ENCODE data around the gene ZDHHC14. TPM values are rescaled to one million over a fixed set of nuclear protein-coding genes. Genes with fewer than 3 reads are reported as not detected.

ZDHHC14 gene
- total RNA-seq, 4 donors from 2014 or later = 6.5 to 10.4 (median 8.0) TPM

DNA sequence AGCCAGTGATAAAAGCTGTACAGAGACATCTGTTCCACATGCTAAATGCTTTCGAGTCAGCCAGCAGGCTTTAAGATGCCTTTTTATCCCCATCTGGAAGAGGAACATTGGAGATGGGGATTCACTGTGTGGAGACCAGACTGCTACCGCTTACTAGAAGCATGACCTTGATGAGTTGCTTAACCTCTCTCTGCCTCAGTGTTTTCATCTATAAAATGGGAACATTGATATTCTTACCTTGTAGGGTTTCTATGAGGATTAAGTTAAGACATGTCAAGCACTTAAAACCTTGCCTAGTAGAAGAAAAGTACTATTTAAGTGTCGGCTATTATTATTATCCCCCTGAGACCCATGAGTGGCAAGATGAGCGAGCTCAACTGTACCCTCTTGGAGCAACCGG lies 276.8 kb downstream of the ZDHHC14 start:
- TF ChIP-seq, protein P1, sequence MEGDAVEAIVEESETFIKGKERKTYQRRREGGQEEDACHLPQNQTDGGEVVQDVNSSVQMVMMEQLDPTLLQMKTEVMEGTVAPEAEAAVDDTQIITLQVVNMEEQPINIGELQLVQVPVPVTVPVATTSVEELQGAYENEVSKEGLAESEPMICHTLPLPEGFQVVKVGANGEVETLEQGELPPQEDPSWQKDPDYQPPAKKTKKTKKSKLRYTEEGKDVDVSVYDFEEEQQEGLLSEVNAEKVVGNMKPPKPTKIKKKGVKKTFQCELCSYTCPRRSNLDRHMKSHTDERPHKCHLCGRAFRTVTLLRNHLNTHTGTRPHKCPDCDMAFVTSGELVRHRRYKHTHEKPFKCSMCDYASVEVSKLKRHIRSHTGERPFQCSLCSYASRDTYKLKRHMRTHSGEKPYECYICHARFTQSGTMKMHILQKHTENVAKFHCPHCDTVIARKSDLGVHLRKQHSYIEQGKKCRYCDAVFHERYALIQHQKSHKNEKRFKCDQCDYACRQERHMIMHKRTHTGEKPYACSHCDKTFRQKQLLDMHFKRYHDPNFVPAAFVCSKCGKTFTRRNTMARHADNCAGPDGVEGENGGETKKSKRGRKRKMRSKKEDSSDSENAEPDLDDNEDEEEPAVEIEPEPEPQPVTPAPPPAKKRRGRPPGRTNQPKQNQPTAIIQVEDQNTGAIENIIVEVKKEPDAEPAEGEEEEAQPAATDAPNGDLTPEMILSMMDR (IDR thresholded peaks at IDR 0.05; ENCODE audit: low read depth) = no peak

DNA sequence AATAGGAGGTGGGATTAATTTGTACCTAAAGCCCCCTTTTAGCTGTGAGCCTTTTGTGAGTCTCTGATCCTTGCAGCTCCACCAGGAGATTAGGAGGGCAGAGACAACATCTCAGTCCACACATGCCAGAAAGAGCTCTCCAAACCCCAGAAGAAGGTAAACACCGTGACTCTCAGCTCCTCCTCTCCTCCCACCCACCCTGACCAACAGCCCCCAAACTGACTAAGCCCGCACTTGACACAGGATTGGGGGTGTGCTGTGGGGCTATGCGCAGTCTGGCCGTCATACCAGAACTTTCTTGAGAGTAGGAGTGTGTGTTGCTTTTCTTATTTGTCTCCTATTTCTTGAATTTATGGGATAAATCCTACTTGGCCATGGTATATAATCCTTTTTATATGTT lies 277.3 kb downstream of the ZDHHC14 start:
- TF ChIP-seq, protein P1 (IDR thresholded peaks at IDR 0.05; ENCODE audit: low read depth) = no peak

DNA sequence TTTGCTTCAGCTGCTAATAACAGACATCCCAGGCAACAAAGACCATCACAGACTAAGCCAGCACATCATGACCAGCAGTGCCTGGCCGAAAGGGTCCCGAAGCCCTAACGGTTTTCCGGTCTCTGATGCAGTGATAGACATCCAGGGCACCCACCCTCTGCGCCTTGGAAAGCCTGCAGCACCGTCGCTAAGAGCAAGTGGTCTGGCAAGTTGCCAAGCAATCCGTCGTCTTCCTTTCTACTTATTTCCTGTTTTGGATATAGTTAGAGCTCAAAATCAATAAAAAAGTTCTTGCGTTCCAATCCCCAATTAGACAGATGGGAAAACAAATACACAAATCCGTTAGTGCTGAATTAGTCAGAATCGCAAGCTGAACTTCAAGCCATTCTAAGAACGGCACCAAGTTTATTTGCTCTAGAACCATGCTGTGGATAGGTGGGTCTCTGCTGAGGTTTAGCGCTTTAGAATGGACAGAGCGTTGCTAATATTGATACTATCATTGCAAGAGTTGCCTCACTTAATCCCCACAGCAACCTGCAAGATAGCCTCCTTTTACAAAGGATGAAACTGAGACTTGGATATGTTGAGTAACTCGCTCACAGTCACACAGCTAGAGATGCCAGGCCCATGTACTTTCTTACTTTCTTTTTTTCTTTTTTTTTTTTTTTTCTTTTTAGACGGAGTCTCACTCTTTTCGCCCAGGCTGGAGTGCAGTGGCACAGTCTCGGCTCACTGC lies 278.7 kb downstream of the ZDHHC14 start:
- TF ChIP-seq, protein P1 (IDR thresholded peaks at IDR 0.05; ENCODE audit: low read depth) = no peak

DNA sequence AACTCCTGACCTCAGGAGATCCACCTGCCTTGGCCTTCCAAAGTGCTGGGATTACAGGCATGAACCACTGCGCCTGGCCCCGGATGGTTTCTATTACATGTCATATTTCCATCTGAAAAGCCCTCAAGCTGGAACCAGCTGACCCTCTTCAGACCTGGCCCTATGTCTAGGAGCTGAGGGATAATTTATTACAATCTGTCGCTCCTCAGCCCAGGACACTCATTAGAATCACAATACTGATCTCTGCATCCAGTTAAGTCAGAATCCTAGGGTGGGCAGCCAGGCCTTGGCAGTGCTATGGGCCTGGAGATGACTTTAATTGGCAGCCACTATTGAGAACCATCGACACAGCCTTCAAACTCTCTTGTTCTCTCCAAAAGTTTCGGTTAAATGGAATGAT lies 279.4 kb downstream of the ZDHHC14 start:
- TF ChIP-seq, protein P1 (IDR thresholded peaks at IDR 0.05; ENCODE audit: low read depth) = no peak

DNA sequence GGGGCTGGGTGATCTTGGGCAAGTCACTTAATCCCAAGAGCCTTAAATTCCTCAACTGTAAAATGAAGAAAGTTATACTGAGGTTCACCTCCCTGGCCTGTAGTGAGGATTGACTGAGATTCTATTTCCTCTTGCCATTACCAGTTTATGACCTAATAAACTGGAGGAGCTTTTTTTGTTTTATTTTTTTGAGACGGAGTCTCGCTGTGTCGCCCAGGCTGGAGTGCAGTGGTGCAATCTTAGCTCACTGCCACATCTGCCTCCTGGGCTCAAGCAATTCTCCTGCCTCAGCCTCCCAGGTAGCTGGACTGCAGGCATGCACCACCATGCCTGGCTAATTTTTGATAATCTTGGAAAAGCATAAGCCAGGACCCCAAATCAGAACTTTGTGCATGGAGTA lies 280.7 kb downstream of the ZDHHC14 start:
- TF ChIP-seq, protein P1 (IDR thresholded peaks at IDR 0.05; ENCODE audit: low read depth) = no peak

DNA sequence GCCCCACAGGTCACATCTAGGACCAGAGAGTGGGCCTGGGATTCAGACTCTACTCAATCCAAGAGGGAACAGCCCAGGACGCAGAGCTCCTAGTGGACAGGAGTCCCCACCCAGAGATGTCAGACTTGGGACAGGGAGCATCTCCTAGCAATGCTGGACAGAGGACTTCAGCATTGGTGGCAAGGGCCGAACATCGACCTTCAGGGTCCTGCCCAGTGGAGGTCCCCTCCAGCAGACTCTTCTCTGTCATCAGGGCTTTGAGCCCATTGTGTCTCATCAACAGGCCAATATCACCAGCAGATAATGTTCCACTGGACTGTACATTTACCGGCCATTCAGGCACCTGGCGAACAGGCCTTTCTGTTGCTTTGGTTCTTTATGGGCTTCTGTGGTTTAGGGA lies 282.3 kb downstream of the ZDHHC14 start:
- TF ChIP-seq, protein P1 (IDR thresholded peaks at IDR 0.05; ENCODE audit: low read depth) = no peak

DNA sequence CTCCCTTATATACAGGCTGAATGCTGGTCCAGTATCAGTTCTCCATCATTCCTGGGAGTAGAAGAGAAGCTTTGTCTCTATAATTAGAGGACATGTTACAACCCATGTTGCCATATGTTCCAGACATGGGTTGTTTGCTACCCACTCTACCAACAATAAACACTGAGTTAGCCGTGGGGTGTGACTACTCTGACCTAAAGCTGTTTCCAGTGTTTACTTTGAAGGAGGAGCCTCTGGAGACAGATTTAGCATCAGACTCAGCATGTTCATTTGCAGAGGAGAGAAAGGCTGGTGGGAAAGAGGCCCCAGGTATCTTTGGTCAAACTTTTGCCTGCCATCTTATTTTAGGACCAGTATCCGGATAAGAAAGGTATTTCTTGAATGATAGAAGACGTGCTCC lies 284.2 kb downstream of the ZDHHC14 start:
- TF ChIP-seq, protein P1 (IDR thresholded peaks at IDR 0.05; ENCODE audit: low read depth) = no peak
